RWPE1 (cell line): ENCODE results near the gene FCHO2.

Experiments used
- CTCF ChIA-PET: fragments of 350-600 bp; sonication (Branson Sonifier 250); formaldehyde crosslinking; extraction: SDS; loops from one replicate; lab custom pipeline; 2021; lab: Yijun Ruan, JAX
- POLR2A ChIA-PET: fragments of 400-600 bp; formaldehyde crosslinking; extraction: SDS; loops from one replicate; lab custom pipeline; 2020; ENCODE audit warnings: antibody characterized with exemption; ENCODE audit not compliant: low non-redundant PET; lab: Yijun Ruan, JAX
- DNase-seq: peaks from one replicate; pipeline ENCODE4 v3.0.0; 2012; ENCODE audit warnings: low spot score
- H3K27ac ChIP-seq: fragments of 450-650 bp; 2 replicates; pipeline ENCODE4 v1.5.1; 2017
- TF ChIP-seq, protein P1 (sequence below): fragments of 450-650 bp; conservative IDR thresholded peaks from 2 replicates; pipeline ENCODE4 v1.5.1; 2017; ENCODE audit warnings: low read depth, mild to moderate bottlenecking

The FCHO2 gene

GRCh38 chr5:73096239-73096575, 140.4 kb downstream of the FCHO2 start:
- TF ChIP-seq, protein P1, sequence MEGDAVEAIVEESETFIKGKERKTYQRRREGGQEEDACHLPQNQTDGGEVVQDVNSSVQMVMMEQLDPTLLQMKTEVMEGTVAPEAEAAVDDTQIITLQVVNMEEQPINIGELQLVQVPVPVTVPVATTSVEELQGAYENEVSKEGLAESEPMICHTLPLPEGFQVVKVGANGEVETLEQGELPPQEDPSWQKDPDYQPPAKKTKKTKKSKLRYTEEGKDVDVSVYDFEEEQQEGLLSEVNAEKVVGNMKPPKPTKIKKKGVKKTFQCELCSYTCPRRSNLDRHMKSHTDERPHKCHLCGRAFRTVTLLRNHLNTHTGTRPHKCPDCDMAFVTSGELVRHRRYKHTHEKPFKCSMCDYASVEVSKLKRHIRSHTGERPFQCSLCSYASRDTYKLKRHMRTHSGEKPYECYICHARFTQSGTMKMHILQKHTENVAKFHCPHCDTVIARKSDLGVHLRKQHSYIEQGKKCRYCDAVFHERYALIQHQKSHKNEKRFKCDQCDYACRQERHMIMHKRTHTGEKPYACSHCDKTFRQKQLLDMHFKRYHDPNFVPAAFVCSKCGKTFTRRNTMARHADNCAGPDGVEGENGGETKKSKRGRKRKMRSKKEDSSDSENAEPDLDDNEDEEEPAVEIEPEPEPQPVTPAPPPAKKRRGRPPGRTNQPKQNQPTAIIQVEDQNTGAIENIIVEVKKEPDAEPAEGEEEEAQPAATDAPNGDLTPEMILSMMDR = no peak
- POLR2A ChIA-PET = no interaction called here
- DNase-seq = no peak
- CTCF ChIA-PET = interaction anchor here (0.6 to 2.1 kb wide), 4 partner anchors 13 to 591 kb away, joined by 3 to 11 read pairs (median 4); no protein-coding TSS in a partner anchor
- H3K27ac ChIP-seq = no peak overlapping the region

DNA sequence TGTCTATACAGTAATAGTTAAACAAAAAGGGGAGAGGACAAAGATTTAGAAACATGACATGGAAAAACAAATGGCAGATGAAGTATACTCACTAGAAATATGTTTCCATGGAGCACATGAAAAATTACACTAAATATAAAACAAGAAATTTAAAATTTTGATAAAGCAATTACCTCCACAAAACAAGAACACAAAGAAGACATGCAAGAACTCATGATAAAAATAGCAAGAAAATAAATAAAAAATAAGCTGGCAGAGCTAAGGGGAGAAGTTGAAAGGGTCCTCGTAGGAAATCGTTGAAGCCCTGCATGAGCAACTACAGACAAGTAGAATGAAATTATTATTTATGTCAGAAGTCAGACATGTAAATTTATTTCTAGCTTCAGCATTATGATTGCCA, 141.9 kb downstream of the FCHO2 start:
- ChIA-PET CTCF (interaction anchor here (0.5 to 1.1 kb wide), 2 partner anchors 96 to 353 kb away, joined by 3 to 6 read pairs; no protein-coding TSS in a partner anchor), POLR2A (interaction anchor here (0.7 kb wide), 1 partner anchor 300 kb away, joined by 3 read pairs; no protein-coding TSS in a partner anchor)
- no peak overlapping the region for H3K27ac ChIP-seq
- no peak for DNase-seq
- TF ChIP-seq, protein P1 = no peak

GRCh38 chr5:73100109-73100508, 144.3 kb downstream of the FCHO2 start:
- TF ChIP-seq, protein P1 = no peak
- no peak overlapping the region for H3K27ac ChIP-seq
- CTCF ChIA-PET = interaction anchor here (0.6 kb wide), 2 partner anchors 841 to 881 kb away, joined by 3 to 6 read pairs; no protein-coding TSS in a partner anchor

GRCh38 chr5:73103870-73104299, 148.0 kb downstream of the FCHO2 start:
- DNase-seq = no peak
- ChIA-PET POLR2A (no interaction called here), CTCF (interaction anchor here (1.0 kb wide), 1 partner anchor 98 kb away, joined by 3 read pairs; no protein-coding TSS in a partner anchor)
- no peak overlapping the region for H3K27ac ChIP-seq
- TF ChIP-seq, protein P1 = no peak

More at GRCh38 chr5:73100109-73100508, 144.3 kb downstream of the FCHO2 start:
- POLR2A ChIA-PET = no interaction called here
- DNase-seq = no peak

DNA sequence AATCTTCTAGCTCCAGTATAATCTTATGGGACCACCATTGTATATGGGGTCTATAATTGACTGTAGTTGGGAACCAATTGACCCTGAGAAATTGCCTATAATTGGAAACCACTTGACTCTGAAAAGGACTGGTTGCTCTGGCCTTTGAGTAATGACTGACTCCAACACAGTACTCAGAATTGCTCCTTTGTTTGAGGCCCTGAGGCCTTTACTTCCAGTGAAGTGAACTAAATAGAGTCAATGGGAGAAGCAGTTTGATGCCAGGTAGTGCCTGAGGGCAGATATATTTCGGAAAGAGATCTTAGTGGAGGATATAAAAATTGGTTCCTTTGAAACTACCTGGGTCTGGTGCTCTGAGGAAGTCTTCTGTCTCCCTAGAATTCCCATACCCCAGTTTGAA, 148.5 kb downstream of the FCHO2 start:
- no peak for DNase-seq
- ChIA-PET POLR2A (no interaction called here), CTCF (interaction anchor here (1.0 to 1.1 kb wide), 2 partner anchors 97 to 111 kb away, joined by 3 to 4 read pairs; no protein-coding TSS in a partner anchor)
- H3K27ac ChIP-seq = no peak overlapping the region
- TF ChIP-seq, protein P1 = no peak

GRCh38 chr5:73106335-73106734, 150.5 kb downstream of the FCHO2 start:
- CTCF ChIA-PET = interaction anchor here (0.6 to 0.7 kb wide), 2 partner anchors 12 to 345 kb away, joined by 5 read pairs; no protein-coding TSS in a partner anchor
- TF ChIP-seq, protein P1 = no peak

More at GRCh38 chr5:73106335-73106734, 150.5 kb downstream of the FCHO2 start:
- DNase-seq = no peak
- POLR2A ChIA-PET = no interaction called here
- H3K27ac ChIP-seq = no peak overlapping the region
